WTC11 (cell line): Measurements from ENCODE around the gene DHRS4L2.
"Not testable (repeated sequence)": the region's sequence is repeated elsewhere in the genome, so short reads cannot be mapped to it uniquely, and the experiment has no call there.

Experiments used
- CTCF ChIP-seq: fragments of 200-600 bp; IDR thresholded peaks from 2 replicates; pipeline ENCODE4 v1.8.0; 2022; ENCODE audit warnings: antibody characterized with exemption
- GABPB1 ChIP-seq: sonication (generic); formaldehyde crosslinking; IDR thresholded peaks from 2 replicates; pipeline ENCODE4 v1.8.1; 2023; ENCODE audit warnings: mild to moderate bottlenecking, missing genetic modification reagents
- NR2C2 ChIP-seq: sonication (generic); formaldehyde crosslinking; IDR thresholded peaks from 2 replicates; pipeline ENCODE4 v1.8.0; 2022; ENCODE audit warnings: mild to moderate bottlenecking, missing genetic modification reagents
- RELA ChIP-seq: sonication (generic); formaldehyde crosslinking; IDR thresholded peaks from 2 replicates; pipeline ENCODE4 v1.8.1; 2022; ENCODE audit warnings: missing genetic modification reagents, mild to moderate bottlenecking, borderline replicate concordance
- SMAD4 ChIP-seq: sonication (generic); formaldehyde crosslinking; IDR thresholded peaks from 2 replicates; pipeline ENCODE4 v1.8.0; 2022; ENCODE audit warnings: mild to moderate bottlenecking, missing genetic modification reagents
- ZNF121 ChIP-seq: sonication (generic); formaldehyde crosslinking; IDR thresholded peaks from 2 replicates; pipeline ENCODE4 v1.8.0; 2023; ENCODE audit warnings: missing genetic modification reagents
- ZNF317 ChIP-seq: sonication (generic); formaldehyde crosslinking; IDR thresholded peaks from 2 replicates; pipeline ENCODE4 v1.8.1; 2023; ENCODE audit warnings: low read depth, mild to moderate bottlenecking, moderate library complexity, missing genetic modification reagents, borderline replicate concordance
- ZNF423 ChIP-seq: fragments of 250-450 bp; sonication (Bioruptor Pico); IDR thresholded peaks from 2 replicates; pipeline ENCODE4 v2.1.2; 2022; ENCODE audit warnings: mild to moderate bottlenecking, moderate library complexity
- TF ChIP-seq, protein P1 (sequence below): sonication (generic); formaldehyde crosslinking; IDR thresholded peaks from 2 replicates; pipeline ENCODE4 v1.8.0; 2022; ENCODE audit warnings: mild to moderate bottlenecking, missing genetic modification reagents

DNA sequence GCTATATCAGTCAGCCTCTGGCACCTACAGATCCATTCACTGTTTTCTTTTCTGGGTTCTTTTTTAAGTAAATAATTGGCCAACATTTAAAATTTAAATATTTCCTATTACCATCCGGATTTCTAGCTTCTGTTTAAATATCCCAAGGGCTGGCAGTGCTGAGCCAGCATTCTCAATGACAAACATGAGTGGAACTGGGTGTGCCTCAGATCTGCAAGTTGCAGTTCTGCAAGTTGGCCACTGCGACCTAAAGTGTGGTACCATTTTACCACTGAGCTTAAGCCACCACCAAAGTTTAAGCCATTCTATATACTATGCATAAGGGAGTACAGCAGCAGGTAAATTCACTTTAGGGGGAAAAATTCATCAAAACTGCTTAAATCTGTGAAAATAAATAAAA, 31.2 kb downstream of the DHRS4L2 start:
- TF ChIP-seq ZNF317; CTCF; ZNF423 (CRISPR knock-in tag); NR2C2; ZNF121; GABPB1 (CRISPR knock-in tag); RELA (CRISPR knock-in tag); SMAD4: not testable (repeated sequence)
- TF ChIP-seq, protein P1, sequence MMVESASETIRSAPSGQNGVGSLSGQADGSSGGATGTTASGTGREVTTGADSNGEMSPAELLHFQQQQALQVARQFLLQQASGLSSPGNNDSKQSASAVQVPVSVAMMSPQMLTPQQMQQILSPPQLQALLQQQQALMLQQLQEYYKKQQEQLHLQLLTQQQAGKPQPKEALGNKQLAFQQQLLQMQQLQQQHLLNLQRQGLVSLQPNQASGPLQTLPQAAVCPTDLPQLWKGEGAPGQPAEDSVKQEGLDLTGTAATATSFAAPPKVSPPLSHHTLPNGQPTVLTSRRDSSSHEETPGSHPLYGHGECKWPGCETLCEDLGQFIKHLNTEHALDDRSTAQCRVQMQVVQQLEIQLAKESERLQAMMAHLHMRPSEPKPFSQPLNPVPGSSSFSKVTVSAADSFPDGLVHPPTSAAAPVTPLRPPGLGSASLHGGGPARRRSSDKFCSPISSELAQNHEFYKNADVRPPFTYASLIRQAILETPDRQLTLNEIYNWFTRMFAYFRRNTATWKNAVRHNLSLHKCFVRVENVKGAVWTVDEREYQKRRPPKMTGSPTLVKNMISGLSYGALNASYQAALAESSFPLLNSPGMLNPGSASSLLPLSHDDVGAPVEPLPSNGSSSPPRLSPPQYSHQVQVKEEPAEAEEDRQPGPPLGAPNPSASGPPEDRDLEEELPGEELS (CRISPR knock-in tag), result not testable (repeated sequence)
